Tibial nerve (tissue), 4 donors: ENCODE results near the gene HSH2D. TPM values are rescaled to one million over a fixed set of nuclear protein-coding genes. Genes with fewer than 3 reads are reported as not detected.
A peak's percentile ranks its signal among the peaks of the same experiment; 100 is the strongest.

Source experiments
- DNase-seq, 2 donors: peaks; one replicate each; pipeline ENCODE4 v3.0.0-alpha.2; 2019; ENCODE audit warnings: low spot score in 2 of 2
- H3K27ac ChIP-seq, 4 donors: fragments of 200-600 bp; sonication (generic) in 3 of 4; one replicate each; pipeline ENCODE4 v1.5.1; 2017 to 2019; ENCODE audit warnings: mild to moderate bottlenecking in 1 of 4
- H3K27me3 ChIP-seq, 2 donors: fragments of 200-600 bp; sonication (generic) in 1 of 2; one replicate each; pipeline versions ENCODE4 v1.5.1 to v1.6.0; 2017 to 2019
- H3K36me3 ChIP-seq, 3 donors: fragments of 200-600 bp; sonication (generic); one replicate each; pipeline ENCODE4 v1.5.1; 2018 to 2019
- H3K4me1 ChIP-seq, 4 donors: fragments of 200-600 bp; sonication (generic) in 3 of 4; one replicate each; pipeline ENCODE4 v1.5.1; 2017 to 2019
- H3K4me3 ChIP-seq, 4 donors: fragments of 200-600 bp; sonication (generic) in 3 of 4; one replicate each; pipeline ENCODE4 v1.5.1; 2017 to 2019; ENCODE audit warnings: mild to moderate bottlenecking in 1 of 4, moderate library complexity in 1 of 4
- H3K9me3 ChIP-seq, 4 donors: fragments of 200-600 bp; sonication (generic) in 3 of 4; one replicate each; pipeline ENCODE4 v1.5.1; 2017 to 2019
- CTCF ChIP-seq, 5 experiments: fragments of 200-600 bp in 3 of 5; fragments of 450-650 bp in 2 of 5; sonication (generic) in 3 of 5; IDR thresholded peaks; one replicate each; pipeline ENCODE4 v1.5.1; 2016 to 2019; ENCODE audit warnings: antibody characterized with exemption in 5 of 5, mild to moderate bottlenecking in 3 of 5, moderate library complexity in 2 of 5
- EP300 ChIP-seq, 2 donors: sonication (generic); formaldehyde crosslinking; IDR thresholded peaks; one replicate each; pipeline ENCODE4 v1.6.1; 2017; ENCODE audit warnings: antibody characterized with exemption in 2 of 2, mild to moderate bottlenecking in 1 of 2
- POLR2A ChIP-seq, 2 donors: fragments of 450-650 bp; IDR thresholded peaks; one replicate each; pipeline ENCODE4 v1.6.1; 2017; ENCODE audit warnings: antibody characterized with exemption in 2 of 2, mild to moderate bottlenecking in 2 of 2, moderate library complexity in 2 of 2
- WGBS, 2 donors: methylation state at CpG; one replicate each; pipeline ENCODE4 v1.1.5; 2018; 5-methylcytosine and 5-hydroxymethylcytosine counted together
- total RNA-seq, 4 donors: library from RNA; depleted of rRNA; stranded (reverse); fragments of >200 nt; gene quantifications; one replicate each; pipeline ENCODE4 v1.1.0, GENCODE V29; 2016

Gene HSH2D
- total RNA-seq, 4 donors from 2014 or later, result 0.22 TPM; not detected in 3

GRCh38 chr19:16197188-16197621, 53.7 kb downstream of the HSH2D start:
- peak overlapping the region; percentile 22 to 93 (median 85) for H3K27ac ChIP-seq
- TF ChIP-seq EP300 (IDR thresholded peaks at IDR 0.05) (no peak), POLR2A (IDR thresholded peaks at IDR 0.05) (no peak), CTCF (IDR thresholded peaks at IDR 0.05) (no peak)
- no peaks in the 10 kb centered on the region for H3K9me3 ChIP-seq
- peaks cover 0 to 41% (median 2%) of the 10 kb centered on the region in 3 donors for H3K36me3 ChIP-seq
- WGBS, 2 donors, result 15 to 24% methylated on average over 2 of the region's 2 CpGs
- H3K4me1 ChIP-seq, result peaks cover 2 to 41% (median 25%) of the 10 kb centered on the region in 4 donors
- peak in 1 of 2 donors; percentile 30 for DNase-seq
- H3K27me3 ChIP-seq, result no peaks in the 10 kb centered on the region
- H3K4me3 ChIP-seq, result peak overlapping the region; percentile 60 to 99 (median 72)

- peak; percentile 93 to 95 for DNase-seq
- WGBS, 2 donors, result 0% methylated on average over 16 to 46 of the region's 65 CpGs
- H3K4me1 ChIP-seq, result peaks cover 2 to 41% (median 25%) of the 10 kb centered on the region in 4 donors
- peak in 1 of 5 experiments; percentile 45 for TF ChIP-seq CTCF (IDR thresholded peaks at IDR 0.05)
- peak; percentile 83 to 91 for TF ChIP-seq EP300 (IDR thresholded peaks at IDR 0.05)
- TF ChIP-seq POLR2A (IDR thresholded peaks at IDR 0.05), result peak; percentile 17 to 50
- H3K36me3 ChIP-seq, result peaks cover 0 to 41% (median 0%) of the 10 kb centered on the region in 3 donors
- H3K27me3 ChIP-seq, result no peaks in the 10 kb centered on the region
- H3K9me3 ChIP-seq, result no peaks in the 10 kb centered on the region
- H3K27ac ChIP-seq, result peak within 1 kb of the TSS; percentile 22 to 93 (median 85)
- peak within 1 kb of the TSS; percentile 60 to 99 (median 72) for H3K4me3 ChIP-seq
Measured at GRCh38 chr19:16197622-16198369, 54.3 kb downstream of the HSH2D start, which contains the start of gene AP1M1. AP1M1 (plus strand) TSS chr19:16197911; CDS start chr19:16198027, 116 bp downstream.

GRCh38 chr19:16198370-16198651, 54.8 kb downstream of the HSH2D start:
- DNase-seq, result no peak
- Histone ChIP-seq H3K4me1 (peaks cover 2 to 41% (median 25%) of the 10 kb centered on the region in 4 donors), H3K27me3 (no peaks in the 10 kb centered on the region), H3K4me3 (peak overlapping the region; percentile 60 to 99 (median 72)), H3K27ac (peak overlapping the region; percentile 22 to 93 (median 85)), H3K36me3 (peaks cover 0 to 41% (median 0%) of the 10 kb centered on the region in 3 donors), H3K9me3 (no peaks in the 10 kb centered on the region)
- WGBS, 2 donors, result 0 to 1% methylated on average over 10 to 11 of the region's 18 CpGs
- TF ChIP-seq CTCF (IDR thresholded peaks at IDR 0.05), result no peak
- no peak for TF ChIP-seq EP300 (IDR thresholded peaks at IDR 0.05)
- TF ChIP-seq POLR2A (IDR thresholded peaks at IDR 0.05), result no peak

- Histone ChIP-seq H3K9me3 (no peaks in the 10 kb centered on the region), H3K27me3 (no peaks in the 10 kb centered on the region), H3K4me1 (peaks cover 2 to 41% (median 25%) of the 10 kb centered on the region in 4 donors), H3K27ac (peak overlapping the region in 2 of 4 donors; percentile 88 to 93), H3K4me3 (peak overlapping the region in 1 of 4 donors; percentile 72), H3K36me3 (peaks cover 0 to 41% (median 7%) of the 10 kb centered on the region in 3 donors)
- WGBS, 2 donors, result 81 to 92% methylated on average over 6 to 7 of the region's 9 CpGs
- DNase-seq, result no peak
- TF ChIP-seq POLR2A (IDR thresholded peaks at IDR 0.05) (no peak), EP300 (IDR thresholded peaks at IDR 0.05) (no peak)
Measured at GRCh38 chr19:16199275-16199932, 55.9 kb downstream of the HSH2D start.

- peak; percentile 31 to 61 for DNase-seq
- 77 to 82% methylated on average over 20 of the region's 20 CpGs for WGBS, 2 donors
- TF ChIP-seq EP300 (IDR thresholded peaks at IDR 0.05) (peak in 1 of 2 donors; percentile 72), CTCF (IDR thresholded peaks at IDR 0.05) (no peak)
- Histone ChIP-seq H3K27me3 (no peaks in the 10 kb centered on the region), H3K4me1 (peaks cover 2 to 45% (median 25%) of the 10 kb centered on the region in 4 donors), H3K36me3 (peaks cover 0 to 50% (median 7%) of the 10 kb centered on the region in 3 donors), H3K9me3 (no peaks in the 10 kb centered on the region), H3K27ac (no peak overlapping the region), H3K4me3 (no peak overlapping the region)
Measured at GRCh38 chr19:16200038-16201010, 56.8 kb downstream of the HSH2D start.
